ENCODE results near the gene BMPR1A.

- TF ChIP-seq CTCF (IDR thresholded peaks at IDR 0.05) = no peak
- TF ChIP-seq REST (IDR thresholded peaks at IDR 0.05) = no peak
- TF ChIP-seq ESRRA (IDR thresholded peaks at IDR 0.05; ENCODE audit: borderline replicate concordance, low read length) = no peak
- no peak for TF ChIP-seq HOXB5 (CRISPR knock-in tag; IDR thresholded peaks at IDR 0.05)
- TF ChIP-seq RAD21 (conservative IDR thresholded peaks at IDR 0.05 in 1 of 2, IDR thresholded peaks at IDR 0.05 in 1 of 2) = no peak
- no peak for TF ChIP-seq E2F6 (IDR thresholded peaks at IDR 0.05; ENCODE audit: borderline replicate concordance, low read depth)
- 0 out of 2 replicates have a peak, but pooled peaks have one; percentile 16 for TF ChIP-seq MAX (IDR thresholded peaks at IDR 0.05)
- no peak for TF ChIP-seq RNF2 (IDR thresholded peaks at IDR 0.05; ENCODE audit: borderline replicate concordance, low read depth)
- 0 out of 5 replicates have a peak, but pooled peaks of 1 of the 2 experiments have one; percentile 16 for TF ChIP-seq JUN (IDR thresholded peaks at IDR 0.05)
- no peak for TF ChIP-seq POLR2A (IDR thresholded peaks at IDR 0.05; ENCODE audit: low read length)
- no peak for TF ChIP-seq CHD2 (IDR thresholded peaks at IDR 0.05; ENCODE audit: low read length, partially characterized antibody)
Measured at GRCh38 chr10:86958901-86959736, 202.7 kb downstream of the BMPR1A start.
